Testis (tissue), 2 donors: ENCODE data around the gene GRIPAP1.

Experiments
- POLR2A ChIP-seq: fragments of 450-650 bp; IDR thresholded peaks from one replicate; pipeline ENCODE4 v1.6.1; 2017; ENCODE audit warnings: antibody characterized with exemption, mild to moderate bottlenecking, moderate library complexity
- TF ChIP-seq, protein P1 (sequence below), 3 experiments: fragments of 450-650 bp in 2 of 3; fragments of 200-600 bp in 1 of 3; sonication (generic) in 1 of 3; IDR thresholded peaks; one replicate each; pipeline ENCODE4 v1.5.1; 2016 to 2019; ENCODE audit warnings: antibody characterized with exemption in 3 of 3, mild to moderate bottlenecking in 2 of 3, moderate library complexity in 1 of 3

DNA sequence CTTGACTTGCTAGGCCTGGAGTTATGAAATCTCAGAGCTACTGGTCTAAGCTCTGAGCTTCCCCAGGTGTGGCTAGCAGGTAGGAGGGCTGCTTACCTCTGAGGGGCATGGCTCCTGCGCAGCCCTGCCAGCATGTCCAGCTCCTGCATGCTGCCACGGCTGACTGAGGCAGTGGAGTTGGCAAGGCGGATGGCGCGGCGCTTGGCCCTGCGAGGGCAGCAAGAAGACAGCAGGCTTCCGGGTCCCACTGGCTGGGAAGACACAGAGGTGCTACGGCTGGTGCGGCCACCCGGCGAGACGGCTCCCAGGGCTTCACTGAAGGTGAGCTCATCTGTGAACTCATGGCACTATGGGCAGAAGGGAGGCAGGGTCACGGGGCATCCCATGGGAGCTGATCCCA is 36.1 kb downstream of the GRIPAP1 start:
- TF ChIP-seq, protein P1, sequence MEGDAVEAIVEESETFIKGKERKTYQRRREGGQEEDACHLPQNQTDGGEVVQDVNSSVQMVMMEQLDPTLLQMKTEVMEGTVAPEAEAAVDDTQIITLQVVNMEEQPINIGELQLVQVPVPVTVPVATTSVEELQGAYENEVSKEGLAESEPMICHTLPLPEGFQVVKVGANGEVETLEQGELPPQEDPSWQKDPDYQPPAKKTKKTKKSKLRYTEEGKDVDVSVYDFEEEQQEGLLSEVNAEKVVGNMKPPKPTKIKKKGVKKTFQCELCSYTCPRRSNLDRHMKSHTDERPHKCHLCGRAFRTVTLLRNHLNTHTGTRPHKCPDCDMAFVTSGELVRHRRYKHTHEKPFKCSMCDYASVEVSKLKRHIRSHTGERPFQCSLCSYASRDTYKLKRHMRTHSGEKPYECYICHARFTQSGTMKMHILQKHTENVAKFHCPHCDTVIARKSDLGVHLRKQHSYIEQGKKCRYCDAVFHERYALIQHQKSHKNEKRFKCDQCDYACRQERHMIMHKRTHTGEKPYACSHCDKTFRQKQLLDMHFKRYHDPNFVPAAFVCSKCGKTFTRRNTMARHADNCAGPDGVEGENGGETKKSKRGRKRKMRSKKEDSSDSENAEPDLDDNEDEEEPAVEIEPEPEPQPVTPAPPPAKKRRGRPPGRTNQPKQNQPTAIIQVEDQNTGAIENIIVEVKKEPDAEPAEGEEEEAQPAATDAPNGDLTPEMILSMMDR (IDR thresholded peaks at IDR 0.05), result no peak
- no peak for TF ChIP-seq POLR2A
